ENCODE results near the gene SAMSN1. TPM values are rescaled to one million over a fixed set of nuclear protein-coding genes. Genes with fewer than 3 reads are reported as not detected.

The SAMSN1 gene
- polyA plus RNA-seq, 1 donor (not counting 4 experiments of a cell fraction or from before 2014, with no cell fraction given), result not detected

DNA sequence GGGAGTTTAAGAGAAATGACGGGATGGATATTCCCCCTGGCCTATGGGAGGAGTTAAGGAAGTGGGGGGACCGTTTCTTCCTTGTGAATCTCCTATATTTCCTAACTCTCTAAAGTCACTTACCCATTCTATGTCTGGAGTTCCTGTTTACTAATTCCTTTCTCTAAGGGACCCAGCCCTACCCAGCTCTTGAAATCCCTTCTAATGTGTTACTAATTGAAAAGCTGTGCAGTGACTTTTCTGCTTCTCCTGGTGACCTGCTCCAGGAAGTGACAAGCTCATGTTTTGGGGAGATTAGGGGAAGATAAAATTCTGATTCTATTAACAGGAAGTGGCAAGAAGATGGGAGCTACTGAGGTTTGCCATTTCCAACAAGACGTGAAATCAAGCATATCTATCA, 4.0 kb upstream of the SAMSN1 start:
- Histone ChIP-seq H3K9ac (ENCODE audit: control insufficient read depth, extremely low read depth, insufficient read depth, low read length) (no peak overlapping the region), H4K20me1 (ENCODE audit: control insufficient read depth, extremely low read depth, insufficient read depth, low read length) (no peaks in the 10 kb centered on the region), H3K4me3 (ENCODE audit: control insufficient read depth in 2 of 3, extremely low read depth in 1 of 3, insufficient read depth in 2 of 3, low read depth in 1 of 3, low read length in 3 of 3) (no peak overlapping the region), H3K36me3 (ENCODE audit: control insufficient read depth in 2 of 2, extremely low read depth in 1 of 2, insufficient read depth in 2 of 2, low read length in 2 of 2) (no peaks in the 10 kb centered on the region), H3K79me2 (ENCODE audit: control insufficient read depth, insufficient read depth, low read length) (no peaks in the 10 kb centered on the region), H3K4me2 (ENCODE audit: control insufficient read depth, extremely low read depth, insufficient read depth, low read depth, low read length) (no peak overlapping the region), H2AFZ (ENCODE audit: control insufficient read depth, low read length) (no peak overlapping the region), H3K9me1 (ENCODE audit: control insufficient read depth, extremely low read depth, insufficient read depth, low read length) (no peaks in the 10 kb centered on the region), H3K4me1 (ENCODE audit: control insufficient read depth, extremely low read depth, insufficient read depth, low read length) (no peaks in the 10 kb centered on the region), H3K27me3 (ENCODE audit: control insufficient read depth, extremely low read depth, insufficient read depth, low read length) (no peaks in the 10 kb centered on the region), H3K27ac (ENCODE audit: control insufficient read depth, insufficient read depth, low read length) (no peak overlapping the region), H3K9me3 (ENCODE audit: control insufficient read depth, low read depth, low read length) (no peaks in the 10 kb centered on the region)
- TF ChIP-seq, protein P1, sequence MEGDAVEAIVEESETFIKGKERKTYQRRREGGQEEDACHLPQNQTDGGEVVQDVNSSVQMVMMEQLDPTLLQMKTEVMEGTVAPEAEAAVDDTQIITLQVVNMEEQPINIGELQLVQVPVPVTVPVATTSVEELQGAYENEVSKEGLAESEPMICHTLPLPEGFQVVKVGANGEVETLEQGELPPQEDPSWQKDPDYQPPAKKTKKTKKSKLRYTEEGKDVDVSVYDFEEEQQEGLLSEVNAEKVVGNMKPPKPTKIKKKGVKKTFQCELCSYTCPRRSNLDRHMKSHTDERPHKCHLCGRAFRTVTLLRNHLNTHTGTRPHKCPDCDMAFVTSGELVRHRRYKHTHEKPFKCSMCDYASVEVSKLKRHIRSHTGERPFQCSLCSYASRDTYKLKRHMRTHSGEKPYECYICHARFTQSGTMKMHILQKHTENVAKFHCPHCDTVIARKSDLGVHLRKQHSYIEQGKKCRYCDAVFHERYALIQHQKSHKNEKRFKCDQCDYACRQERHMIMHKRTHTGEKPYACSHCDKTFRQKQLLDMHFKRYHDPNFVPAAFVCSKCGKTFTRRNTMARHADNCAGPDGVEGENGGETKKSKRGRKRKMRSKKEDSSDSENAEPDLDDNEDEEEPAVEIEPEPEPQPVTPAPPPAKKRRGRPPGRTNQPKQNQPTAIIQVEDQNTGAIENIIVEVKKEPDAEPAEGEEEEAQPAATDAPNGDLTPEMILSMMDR (optimal IDR thresholded peaks at IDR 0.05 in 1 of 3, IDR thresholded peaks at IDR 0.05 in 1 of 3, conservative IDR thresholded peaks at IDR 0.05 in 1 of 3; ENCODE audit: extremely low read depth in 1 of 3, insufficient read depth in 2 of 3, low read length in 3 of 3), result no peak
- no peak for TF ChIP-seq EZH2 (IDR thresholded peaks at IDR 0.05; ENCODE audit: low read length)
- dilution Hi-C loops (cut with MboI; ENCODE audit: extremely low pct_ligation_motif_present, low sequenced_read_pairs), result no loop called here
- no peak for FAIRE-seq
- DNase-seq (ENCODE audit: low read depth, low spot score), result no peak

DNA sequence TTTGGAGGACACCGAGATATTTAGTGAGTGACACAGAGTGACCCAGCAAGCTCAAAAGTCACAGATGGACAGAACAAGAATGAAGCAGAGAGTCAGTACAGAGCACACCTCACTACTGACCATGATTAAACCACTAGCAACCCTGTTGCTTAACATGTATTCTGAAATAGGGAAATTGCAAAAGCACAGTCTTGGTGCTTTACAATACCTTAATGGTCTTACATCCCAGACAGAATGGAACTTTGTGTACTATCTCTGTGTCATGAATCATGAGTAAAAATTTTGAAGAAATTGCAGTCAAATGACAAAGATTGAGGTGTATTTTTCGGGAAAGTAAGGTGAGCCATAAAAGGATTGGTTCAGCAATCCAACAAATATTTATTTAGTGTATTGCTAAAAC, 2.7 kb upstream of the SAMSN1 start:
- H3K9ac ChIP-seq (ENCODE audit: control insufficient read depth, extremely low read depth, insufficient read depth, low read length), result no peak overlapping the region
- no peak overlapping the region for H2AFZ ChIP-seq (ENCODE audit: control insufficient read depth, low read length)
- H3K4me1 ChIP-seq (ENCODE audit: control insufficient read depth, extremely low read depth, insufficient read depth, low read length), result no peaks in the 10 kb centered on the region
- H3K27me3 ChIP-seq (ENCODE audit: control insufficient read depth, extremely low read depth, insufficient read depth, low read length), result no peaks in the 10 kb centered on the region
- H3K4me3 ChIP-seq (ENCODE audit: control insufficient read depth in 2 of 3, extremely low read depth in 1 of 3, insufficient read depth in 2 of 3, low read depth in 1 of 3, low read length in 3 of 3), result no peak overlapping the region
- FAIRE-seq (no peak), DNase-seq (ENCODE audit: low read depth, low spot score) (no peak)
- no peak overlapping the region for H3K4me2 ChIP-seq (ENCODE audit: control insufficient read depth, extremely low read depth, insufficient read depth, low read depth, low read length)
- no peaks in the 10 kb centered on the region for H3K9me1 ChIP-seq (ENCODE audit: control insufficient read depth, extremely low read depth, insufficient read depth, low read length)
- no peaks in the 10 kb centered on the region for H3K79me2 ChIP-seq (ENCODE audit: control insufficient read depth, insufficient read depth, low read length)
- H3K36me3 ChIP-seq (ENCODE audit: control insufficient read depth in 2 of 2, extremely low read depth in 1 of 2, insufficient read depth in 2 of 2, low read length in 2 of 2), result no peaks in the 10 kb centered on the region
- H4K20me1 ChIP-seq (ENCODE audit: control insufficient read depth, extremely low read depth, insufficient read depth, low read length), result no peaks in the 10 kb centered on the region
- no peaks in the 10 kb centered on the region for H3K9me3 ChIP-seq (ENCODE audit: control insufficient read depth, low read depth, low read length)
- no peak overlapping the region for H3K27ac ChIP-seq (ENCODE audit: control insufficient read depth, insufficient read depth, low read length)
- no peak for TF ChIP-seq EZH2 (IDR thresholded peaks at IDR 0.05; ENCODE audit: low read length)
- TF ChIP-seq, protein P1 (optimal IDR thresholded peaks at IDR 0.05 in 1 of 3, IDR thresholded peaks at IDR 0.05 in 1 of 3, conservative IDR thresholded peaks at IDR 0.05 in 1 of 3; ENCODE audit: extremely low read depth in 1 of 3, insufficient read depth in 2 of 3, low read length in 3 of 3), result no peak
- dilution Hi-C loops (cut with MboI; ENCODE audit: extremely low pct_ligation_motif_present, low sequenced_read_pairs), result no loop called here

All from keratinocyte (primary cell).